HEK293 (cell line): Measurements from ENCODE around the gene SLC51A.

Experiments
- CTCF ChIA-PET: fragments of 350-600 bp; formaldehyde crosslinking; extraction: SDS; loops from one replicate; lab custom pipeline; 2021; ENCODE audit warnings: antibody characterized with exemption; lab: Yijun Ruan, JAX
- POLR2A ChIA-PET: fragments of 300-600 bp; formaldehyde crosslinking; extraction: SDS; loops from one replicate; lab custom pipeline; 2020; ENCODE audit warnings: antibody characterized with exemption, inconsistent platforms; lab: Yijun Ruan, JAX
- H3K27ac ChIP-seq: fragments of 200-500 bp; sonication (Bioruptor generic); 2 replicates; pipeline ENCODE4 v1.5.1; 2014; ENCODE audit warnings: low read depth, low read length, control low read depth, inconsistent platforms; ENCODE audit errors: extremely low read depth
- H3K36me3 ChIP-seq, 2 experiments: fragments of 200-500 bp in 1 of 2; sonication (Bioruptor generic) in 1 of 2; 1 replicate in 1 of 2; 2 replicates in 1 of 2; pipeline ENCODE4 v1.5.1; 2014 to 2017; ENCODE audit warnings: inconsistent platforms in 2 of 2, low read length in 2 of 2; ENCODE audit not compliant: control insufficient read depth in 2 of 2, insufficient read depth in 1 of 2
- H3K4me1 ChIP-seq: fragments of 200-500 bp; sonication (Bioruptor generic); 2 replicates; pipeline ENCODE4 v1.5.1; 2014; ENCODE audit warnings: mild to moderate bottlenecking, low read length, inconsistent platforms; ENCODE audit not compliant: control insufficient read depth, insufficient read depth
- H3K4me3 ChIP-seq: 2 replicates; pipeline ENCODE4 v1.5.1; 2011; ENCODE audit warnings: low read depth, mild to moderate bottlenecking, control low read depth, low read length, moderate library complexity
- H3K9me3 ChIP-seq: fragments of 200-500 bp; sonication (Bioruptor generic); 2 replicates; pipeline ENCODE4 v1.5.1; 2014; ENCODE audit warnings: low read depth, low read length, inconsistent platforms; ENCODE audit not compliant: control insufficient read depth, insufficient read depth
- ATF2 ChIP-seq: fragments of 450-650 bp; formaldehyde crosslinking; IDR thresholded peaks from 2 replicates; pipeline ENCODE4 v1.5.1; 2016; ENCODE audit warnings: missing biosample characterization, missing genetic modification characterization, low read depth
- BCL6B ChIP-seq: fragments of 450-650 bp; formaldehyde crosslinking; IDR thresholded peaks from 2 replicates; pipeline ENCODE4 v1.5.1; 2017; ENCODE audit warnings: missing biosample characterization, missing genetic modification characterization
- GLI2 ChIP-seq: fragments of 450-650 bp; formaldehyde crosslinking; IDR thresholded peaks from 2 replicates; pipeline ENCODE4; 2017; ENCODE audit warnings: missing biosample characterization, missing genetic modification characterization, low read depth, borderline replicate concordance
- GLI4 ChIP-seq: fragments of 450-650 bp; formaldehyde crosslinking; IDR thresholded peaks from 2 replicates; pipeline ENCODE4 v1.5.1; 2016; ENCODE audit warnings: missing biosample characterization, missing genetic modification characterization
- OVOL3 ChIP-seq: fragments of 450-650 bp; formaldehyde crosslinking; IDR thresholded peaks from 2 replicates; pipeline ENCODE4 v1.5.1; 2016; ENCODE audit warnings: missing biosample characterization, missing genetic modification characterization
- ZBTB21 ChIP-seq: fragments of 450-650 bp; formaldehyde crosslinking; IDR thresholded peaks from 2 replicates; pipeline ENCODE4 v1.5.1; 2017; ENCODE audit warnings: missing biosample characterization, missing genetic modification characterization
- ZBTB8A ChIP-seq: fragments of 450-650 bp; formaldehyde crosslinking; IDR thresholded peaks from 2 replicates; pipeline ENCODE4 v1.5.1; 2016; ENCODE audit warnings: missing biosample characterization, missing genetic modification characterization
- ZNF132 ChIP-seq: fragments of 450-650 bp; formaldehyde crosslinking; IDR thresholded peaks from 2 replicates; pipeline ENCODE4 v1.5.1; 2017; ENCODE audit warnings: missing biosample characterization, missing genetic modification characterization, borderline replicate concordance
- ZNF169 ChIP-seq: fragments of 450-650 bp; formaldehyde crosslinking; IDR thresholded peaks from 2 replicates; pipeline ENCODE4 v1.5.1; 2016; ENCODE audit warnings: missing biosample characterization, missing genetic modification characterization
- ZNF571 ChIP-seq: fragments of 450-650 bp; formaldehyde crosslinking; IDR thresholded peaks from 2 replicates; pipeline ENCODE4 v1.5.0; 2017; ENCODE audit warnings: missing biosample characterization, missing genetic modification characterization
- ZNF596 ChIP-seq: fragments of 450-650 bp; IDR thresholded peaks from 2 replicates; pipeline ENCODE4 v1.5.0; 2018; ENCODE audit warnings: missing biosample characterization, mild to moderate bottlenecking, missing genetic modification characterization, moderate library complexity
- ZNF660 ChIP-seq: fragments of 450-650 bp; IDR thresholded peaks from 2 replicates; pipeline ENCODE4 v1.5.1; 2018; ENCODE audit warnings: missing biosample characterization, mild to moderate bottlenecking, missing genetic modification characterization
- ZNF664 ChIP-seq: fragments of 450-650 bp; formaldehyde crosslinking; IDR thresholded peaks from 2 replicates; pipeline ENCODE4 v1.5.1; 2016; ENCODE audit warnings: missing biosample characterization, missing genetic modification characterization
- ZNF707 ChIP-seq: fragments of 450-650 bp; formaldehyde crosslinking; IDR thresholded peaks from 2 replicates; pipeline ENCODE4 v1.5.1; 2016; ENCODE audit warnings: missing biosample characterization, missing genetic modification characterization
- TF ChIP-seq, protein P1 (sequence below): fragments of 450-650 bp; IDR thresholded peaks from 2 replicates; pipeline ENCODE4 v1.5.1; 2018; ENCODE audit warnings: missing biosample characterization, missing genetic modification characterization
- TF ChIP-seq, protein P2 (sequence below): fragments of 450-650 bp; formaldehyde crosslinking; IDR thresholded peaks from 2 replicates; pipeline ENCODE4 v1.5.1; 2016; ENCODE audit warnings: missing biosample characterization, missing genetic modification characterization

SLC51A gene

GRCh38 chr3:196232154-196232881, 16.0 kb downstream of the SLC51A start:
- Histone ChIP-seq H3K36me3 (peaks cover 0 to 12% of the 10 kb centered on the region in 2 experiments; a peak in 1 of 3 replicates), H3K4me1 (no peaks in the 10 kb centered on the region), H3K27ac (no peak overlapping the region), H3K4me3 (no peak overlapping the region), H3K9me3 (no peaks in the 10 kb centered on the region)
- POLR2A ChIA-PET: no interaction called here
- CTCF ChIA-PET: no interaction called here
- TF ChIP-seq ZBTB21 (tag by site-specific recombination): no peak
- no peak for TF ChIP-seq ZNF596 (tag by site-specific recombination)
- no peak for TF ChIP-seq ZNF660
- TF ChIP-seq ZBTB8A (tag by site-specific recombination): no peak
- TF ChIP-seq ZNF571 (tag by site-specific recombination): no peak
- TF ChIP-seq GLI2 (tag by site-specific recombination): no peak
- no peak for TF ChIP-seq ZNF664

DNA sequence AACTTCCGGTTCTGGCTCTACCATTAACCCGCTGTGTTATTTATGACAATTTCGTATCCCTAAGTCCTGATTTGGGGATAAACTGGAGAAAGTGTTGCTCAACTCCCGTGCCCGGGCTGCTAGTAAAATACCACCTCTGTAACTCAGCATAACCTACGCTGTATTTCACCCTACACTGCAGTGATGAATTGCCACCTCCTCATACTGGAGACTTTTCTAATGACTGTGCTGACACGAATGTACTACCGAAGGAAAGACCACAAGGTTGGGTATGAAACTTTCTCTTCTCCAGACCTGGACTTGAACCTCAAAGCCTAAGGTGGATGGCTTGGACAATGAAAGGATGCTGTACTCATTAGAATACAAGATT, 16.5 kb downstream of the SLC51A start:
- ChIA-PET POLR2A (no interaction called here), CTCF (no interaction called here)
- Histone ChIP-seq H3K9me3 (no peaks in the 10 kb centered on the region), H3K27ac (no peak overlapping the region), H3K4me3 (no peak overlapping the region), H3K4me1 (no peaks in the 10 kb centered on the region), H3K36me3 (peaks cover 0 to 17% of the 10 kb centered on the region in 2 experiments; a peak in 1 of 3 replicates)
- TF ChIP-seq GLI4 (tag by site-specific recombination) (no peak), BCL6B (tag by site-specific recombination) (no peak), OVOL3 (tag by site-specific recombination) (no peak), ZNF707 (tag by site-specific recombination) (no peak), ZNF132 (tag by site-specific recombination) (no peak), ZNF169 (no peak), ATF2 (no peak)
- TF ChIP-seq, protein P1, sequence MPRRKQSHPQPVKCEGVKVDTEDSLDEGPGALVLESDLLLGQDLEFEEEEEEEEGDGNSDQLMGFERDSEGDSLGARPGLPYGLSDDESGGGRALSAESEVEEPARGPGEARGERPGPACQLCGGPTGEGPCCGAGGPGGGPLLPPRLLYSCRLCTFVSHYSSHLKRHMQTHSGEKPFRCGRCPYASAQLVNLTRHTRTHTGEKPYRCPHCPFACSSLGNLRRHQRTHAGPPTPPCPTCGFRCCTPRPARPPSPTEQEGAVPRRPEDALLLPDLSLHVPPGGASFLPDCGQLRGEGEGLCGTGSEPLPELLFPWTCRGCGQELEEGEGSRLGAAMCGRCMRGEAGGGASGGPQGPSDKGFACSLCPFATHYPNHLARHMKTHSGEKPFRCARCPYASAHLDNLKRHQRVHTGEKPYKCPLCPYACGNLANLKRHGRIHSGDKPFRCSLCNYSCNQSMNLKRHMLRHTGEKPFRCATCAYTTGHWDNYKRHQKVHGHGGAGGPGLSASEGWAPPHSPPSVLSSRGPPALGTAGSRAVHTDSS (tag by site-specific recombination): no peak
- TF ChIP-seq, protein P2, sequence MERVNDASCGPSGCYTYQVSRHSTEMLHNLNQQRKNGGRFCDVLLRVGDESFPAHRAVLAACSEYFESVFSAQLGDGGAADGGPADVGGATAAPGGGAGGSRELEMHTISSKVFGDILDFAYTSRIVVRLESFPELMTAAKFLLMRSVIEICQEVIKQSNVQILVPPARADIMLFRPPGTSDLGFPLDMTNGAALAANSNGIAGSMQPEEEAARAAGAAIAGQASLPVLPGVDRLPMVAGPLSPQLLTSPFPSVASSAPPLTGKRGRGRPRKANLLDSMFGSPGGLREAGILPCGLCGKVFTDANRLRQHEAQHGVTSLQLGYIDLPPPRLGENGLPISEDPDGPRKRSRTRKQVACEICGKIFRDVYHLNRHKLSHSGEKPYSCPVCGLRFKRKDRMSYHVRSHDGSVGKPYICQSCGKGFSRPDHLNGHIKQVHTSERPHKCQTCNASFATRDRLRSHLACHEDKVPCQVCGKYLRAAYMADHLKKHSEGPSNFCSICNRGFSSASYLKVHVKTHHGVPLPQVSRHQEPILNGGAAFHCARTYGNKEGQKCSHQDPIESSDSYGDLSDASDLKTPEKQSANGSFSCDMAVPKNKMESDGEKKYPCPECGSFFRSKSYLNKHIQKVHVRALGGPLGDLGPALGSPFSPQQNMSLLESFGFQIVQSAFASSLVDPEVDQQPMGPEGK (tag by site-specific recombination): no peak
